DMS53 treated with DMSO at 0.1 percent for 48 hours (cell line): ENCODE measurements around the gene KCNE1.
A peak's percentile ranks its signal among the peaks of the same experiment; 100 is the strongest.

Experiments used
- DNase-seq: peaks from one replicate; lab custom pipeline; 2025; ENCODE audit not compliant: unreplicated experiment; lab: John Stamatoyannopoulos, UW

KCNE1 gene

DNA sequence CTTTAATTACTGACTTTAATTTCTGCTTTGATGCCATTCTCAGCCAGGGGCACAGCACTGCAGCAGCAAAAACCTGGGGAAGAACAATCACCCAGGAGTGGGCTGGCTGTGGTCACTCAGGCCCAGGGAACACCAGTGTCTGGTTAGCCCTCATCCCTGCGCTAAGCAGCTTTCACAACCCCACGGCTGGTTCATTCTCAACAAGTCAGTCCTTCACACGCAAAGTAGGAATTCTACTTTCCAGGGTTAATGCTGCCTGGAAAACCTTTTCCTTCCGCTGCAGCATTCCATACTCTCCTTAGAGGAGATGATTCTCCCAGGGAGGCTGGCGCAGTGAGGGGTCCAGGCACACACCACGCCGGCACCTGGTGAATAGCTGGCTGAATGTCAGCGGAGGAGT lies 24.3 kb upstream of the KCNE1 start:
- DNase-seq: no peak

DNA sequence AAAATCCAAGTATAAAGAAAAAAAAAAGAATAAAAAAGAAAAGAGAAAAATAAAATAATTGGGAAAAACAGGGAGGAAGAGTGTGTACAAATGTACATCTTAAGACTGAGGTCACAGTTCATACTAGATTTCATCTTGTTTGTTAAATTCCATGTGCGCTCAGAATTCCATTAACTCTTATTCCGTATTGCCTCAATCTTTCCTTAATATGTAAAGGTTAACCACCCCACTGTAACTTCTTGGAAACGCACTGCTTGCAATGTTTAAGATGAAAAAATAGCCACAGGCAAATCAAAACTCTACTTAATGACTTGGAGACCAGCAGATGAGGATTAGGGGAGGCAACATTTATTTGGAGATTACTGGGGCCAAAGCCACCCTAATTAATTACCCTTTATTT lies 23.9 kb upstream of the KCNE1 start:
- no peak for DNase-seq

- DNase-seq: no peak
Measured at GRCh38 chr21:34534522-34534921, 22.5 kb upstream of the KCNE1 start.

GRCh38 chr21:34533938-34534337 lies 21.9 kb upstream of the KCNE1 start:
- DNase-seq: no peak

- DNase-seq: no peak
Measured at GRCh38 chr21:34531399-34531798, 19.4 kb upstream of the KCNE1 start.

- no peak for DNase-seq
Measured at GRCh38 chr21:34530261-34530660, 18.3 kb upstream of the KCNE1 start.

DNA sequence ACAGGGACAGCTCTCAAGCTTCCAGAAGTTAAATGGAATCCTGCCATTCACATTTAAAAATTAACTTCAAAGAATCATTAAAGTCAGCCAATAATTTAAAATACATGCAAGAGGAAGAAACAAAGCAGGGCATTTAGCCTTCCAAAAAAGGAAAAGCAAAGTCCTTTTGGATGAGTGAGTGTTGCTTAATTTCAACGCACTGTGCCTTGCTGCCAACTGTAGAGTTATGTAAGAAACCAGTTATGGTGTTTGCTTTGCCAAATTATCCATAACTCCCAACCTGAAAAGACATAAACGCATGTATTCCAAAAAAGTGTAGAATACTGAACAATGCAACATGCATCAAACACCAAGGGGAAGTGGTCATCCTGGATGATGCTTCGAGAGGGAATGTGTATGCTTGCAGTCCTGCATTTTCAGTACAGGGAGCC lies 16.1 kb upstream of the KCNE1 start:
- DNase-seq: no peak

GRCh38 chr21:34526618-34527290 lies 14.7 kb upstream of the KCNE1 start:
- DNase-seq: peak; percentile 34

DNA sequence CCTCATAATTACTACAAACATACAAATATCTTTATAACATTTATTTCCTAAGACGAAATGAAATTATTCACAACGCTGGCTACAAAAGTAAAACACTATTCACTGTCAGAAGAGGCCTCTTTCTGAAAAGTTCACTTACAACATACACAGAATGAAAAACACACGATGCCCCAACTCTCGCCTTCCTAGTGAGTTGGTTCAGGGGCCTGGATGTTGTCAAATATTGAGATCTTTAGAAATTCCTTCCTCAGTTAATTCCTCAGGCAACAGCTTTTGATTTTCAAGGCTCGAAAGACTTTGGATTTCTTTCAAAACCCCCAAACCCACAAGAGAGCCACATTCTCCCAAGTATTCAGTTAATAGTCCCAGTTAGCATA lies 14.2 kb upstream of the KCNE1 start:
- no peak for DNase-seq

DNA sequence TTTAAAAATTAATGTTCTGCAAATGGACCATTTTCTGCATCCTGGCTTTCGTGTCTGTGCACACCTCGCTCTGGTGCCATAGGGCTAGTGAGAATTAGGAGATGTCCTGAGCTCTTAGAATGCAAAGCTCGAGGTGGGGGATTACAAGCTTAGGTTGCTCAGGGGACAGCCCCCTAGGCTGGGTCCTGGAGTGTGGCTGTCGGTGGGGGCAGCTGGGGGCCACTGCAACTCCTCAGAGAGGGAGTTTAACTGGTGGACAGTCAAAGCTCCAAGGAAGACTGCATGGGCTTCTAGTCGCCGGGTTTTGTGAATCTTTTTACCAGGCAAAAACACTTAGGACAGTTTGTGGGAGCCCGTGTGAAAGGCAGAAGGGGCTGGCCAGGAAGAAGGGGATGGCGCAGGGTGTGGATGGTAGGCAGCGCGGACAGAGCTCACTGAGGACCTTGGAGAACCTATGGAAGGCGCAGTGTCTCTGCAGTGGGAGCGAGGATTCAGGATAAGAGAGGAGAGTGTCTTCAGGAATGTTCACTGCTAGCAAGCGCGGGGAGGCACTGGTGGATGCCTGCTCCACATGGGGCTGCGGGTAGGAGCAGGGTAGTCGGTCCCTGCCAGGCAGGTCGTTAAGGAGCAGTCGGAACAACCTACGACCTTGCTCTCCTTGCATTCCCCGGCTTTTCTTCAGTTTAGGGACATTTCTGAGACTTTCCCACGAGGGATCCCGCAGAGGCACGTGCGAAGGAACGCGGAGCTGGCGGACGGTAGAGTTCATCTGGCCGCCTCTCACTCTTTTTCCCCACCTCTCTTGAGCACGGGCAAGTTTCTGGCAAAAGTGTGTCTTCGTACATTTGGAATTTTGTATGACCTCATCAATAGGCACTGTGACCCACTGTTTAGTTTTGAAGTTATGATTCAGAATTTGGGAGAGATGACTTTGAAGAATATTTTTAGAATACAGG lies 12.9 kb upstream of the KCNE1 start:
- DNase-seq: no peak

DNA sequence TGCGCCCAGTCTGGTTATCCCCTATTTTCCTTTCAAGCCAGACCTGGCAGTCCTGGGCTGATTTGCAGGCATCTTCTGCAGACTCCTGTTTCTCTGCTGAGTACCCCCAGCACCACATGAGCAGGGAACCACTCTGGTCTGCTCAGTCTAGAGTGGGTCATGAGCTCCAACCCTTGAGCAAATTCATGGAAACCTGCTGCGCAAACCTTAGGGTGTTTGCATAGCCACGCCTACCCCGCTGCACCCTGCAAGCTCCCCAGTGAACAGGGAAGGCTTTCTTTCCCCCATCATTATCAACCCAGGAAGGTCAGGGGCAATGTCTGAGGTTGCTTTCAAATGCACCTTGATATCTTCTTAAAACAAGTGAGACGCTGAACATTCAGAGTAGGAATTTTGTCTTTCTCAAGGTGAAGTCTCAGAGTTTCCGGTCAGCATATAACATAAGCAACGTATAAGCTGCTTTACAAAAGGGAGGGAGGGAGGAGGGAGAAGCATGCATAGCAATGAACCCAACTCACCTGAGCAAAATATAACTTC lies 11.1 kb upstream of the KCNE1 start:
- no peak for DNase-seq

GRCh38 chr21:34522284-34522683 lies 10.3 kb upstream of the KCNE1 start:
- no peak for DNase-seq

DNA sequence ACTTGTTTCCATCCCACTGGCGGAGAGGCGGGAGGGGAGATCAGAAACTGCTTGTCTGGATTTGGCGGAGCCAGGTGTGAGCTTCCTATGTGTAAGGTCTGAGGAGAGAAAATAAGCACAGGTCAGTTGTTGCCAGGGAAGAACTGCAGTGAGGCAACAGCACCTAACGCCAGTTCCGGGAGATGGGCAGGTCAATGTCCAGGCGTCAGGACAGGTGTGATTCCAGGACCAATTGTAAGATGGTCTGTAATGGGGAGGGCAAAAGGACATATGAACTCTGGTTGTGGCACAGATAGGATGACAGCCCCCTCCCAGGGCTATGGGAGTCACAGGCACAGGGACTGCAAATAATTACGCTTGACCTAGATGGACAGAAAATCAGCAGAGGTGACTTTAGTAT lies 9.6 kb upstream of the KCNE1 start:
- no peak for DNase-seq

DNA sequence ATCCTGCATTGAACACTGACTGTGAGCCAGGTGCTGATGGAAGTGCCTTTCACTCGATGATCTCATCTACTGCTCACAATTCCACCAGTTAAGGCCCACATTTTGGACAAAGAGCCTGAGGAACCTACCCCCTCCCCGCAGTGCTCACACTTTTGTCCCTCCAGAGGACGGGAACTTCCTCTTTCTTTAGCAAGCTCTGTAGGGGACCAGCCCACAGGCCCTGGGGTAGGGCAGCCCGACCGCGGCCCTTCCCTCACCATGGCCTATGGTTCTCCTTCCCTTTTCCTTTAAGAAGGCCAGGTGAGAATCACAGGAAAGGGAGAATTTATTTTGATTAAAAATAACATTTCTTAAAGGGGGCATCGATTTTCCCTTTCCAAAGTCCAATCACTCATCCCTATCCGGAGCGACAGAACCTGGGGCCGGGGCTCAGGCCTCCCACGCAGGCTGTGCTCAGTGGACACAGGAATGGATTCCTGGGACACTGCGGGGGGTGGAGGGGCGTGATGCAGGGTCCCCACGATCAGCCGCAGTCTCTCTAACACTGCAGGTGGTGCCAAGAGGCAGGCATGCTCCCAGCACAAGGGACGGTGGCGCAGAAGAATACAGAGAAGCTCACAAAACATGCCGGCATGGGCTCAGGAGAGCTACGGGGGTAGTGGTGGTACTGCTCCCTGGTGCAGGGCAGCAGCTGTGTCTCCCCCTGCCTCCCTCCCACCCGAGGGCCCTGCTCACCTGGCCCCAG lies 8.9 kb upstream of the KCNE1 start:
- DNase-seq: no peak

DNA sequence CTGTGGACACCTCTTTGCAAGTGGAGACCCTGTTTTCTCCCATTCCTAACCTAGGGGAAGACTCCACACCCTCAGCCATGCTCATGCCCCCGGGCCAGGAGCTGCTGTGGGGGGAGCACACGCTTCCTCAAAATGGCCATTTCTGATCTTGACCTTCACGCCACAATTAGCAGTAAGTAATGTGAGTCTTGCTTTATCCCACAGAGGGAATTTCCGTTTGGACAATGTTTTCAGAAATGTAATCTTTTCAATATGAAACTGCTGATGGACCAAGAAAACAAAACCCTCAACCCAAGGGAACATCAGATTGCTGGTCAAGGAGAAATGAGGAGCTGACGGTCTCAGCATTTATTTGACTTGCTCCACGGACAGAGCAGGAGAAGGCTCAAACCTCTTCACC lies 8.3 kb upstream of the KCNE1 start:
- no peak for DNase-seq

GRCh38 chr21:34519694-34520093 lies 7.7 kb upstream of the KCNE1 start:
- DNase-seq: no peak

DNA sequence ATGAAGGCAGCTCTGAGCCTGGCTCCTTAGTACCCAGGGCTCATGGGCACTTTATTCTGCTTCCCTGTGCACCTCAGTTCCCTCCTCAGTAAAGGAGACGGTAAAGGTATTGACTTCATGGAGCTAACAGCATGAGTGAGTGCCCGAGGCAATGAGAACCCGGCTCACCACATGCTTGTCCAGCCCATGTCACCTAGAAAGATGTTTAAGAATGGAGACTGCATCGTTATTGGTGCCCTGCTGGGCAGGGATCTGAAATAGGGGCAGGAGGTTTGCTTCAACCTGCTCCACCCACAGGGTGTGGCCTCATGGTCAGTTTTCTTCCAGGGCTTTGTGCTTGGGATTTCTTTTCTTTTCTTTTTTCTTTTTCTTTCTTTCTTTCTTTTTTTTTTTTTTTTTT lies 7.0 kb upstream of the KCNE1 start:
- no peak for DNase-seq

DNA sequence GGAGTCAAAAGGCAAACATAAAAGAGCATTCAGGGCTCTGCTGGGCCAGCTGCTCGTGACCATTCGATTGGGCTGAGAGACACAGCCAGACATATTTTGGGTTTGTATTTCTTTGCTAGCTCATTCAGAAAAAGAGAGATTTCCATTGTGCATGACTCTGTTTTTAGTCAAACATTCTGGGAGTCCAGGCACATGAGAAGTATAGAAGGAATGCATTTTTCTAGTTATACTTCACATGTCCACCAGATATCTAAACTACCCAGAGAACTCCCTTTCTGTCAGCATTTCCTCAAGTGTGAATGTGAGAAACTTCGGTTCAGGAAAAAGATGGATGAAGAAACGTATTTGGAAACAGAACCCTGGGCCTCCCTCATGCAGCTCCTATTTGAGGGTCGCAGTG lies 6.3 kb upstream of the KCNE1 start:
- no peak for DNase-seq

- peak; percentile 0 for DNase-seq
Measured at GRCh38 chr21:34517491-34518245, 5.7 kb upstream of the KCNE1 start.

GRCh38 chr21:34517039-34517438 lies 5.0 kb upstream of the KCNE1 start:
- no peak for DNase-seq
